Choroid plexus epithelial cell (primary cell): ENCODE results near the gene PTPN23.

Experiments
- DNase-seq: peaks from one replicate; pipeline ENCODE4 v3.0.0-alpha.2; 2010; ENCODE audit warnings: low read depth
- H3K4me3 ChIP-seq: 2 replicates; pipeline ENCODE4 v1.5.1; 2011; ENCODE audit warnings: low read depth, mild to moderate bottlenecking, control low read depth, low read length, moderate library complexity
- CTCF ChIP-seq: conservative IDR thresholded peaks from 2 replicates; pipeline ENCODE4 v1.5.1; 2011; ENCODE audit warnings: low read depth, mild to moderate bottlenecking, control low read depth, inconsistent platforms, low read length, moderate library complexity

The PTPN23 gene

GRCh38 chr3:47407237-47407636 lies 26.4 kb downstream of the PTPN23 start:
- no peak overlapping the region for H3K4me3 ChIP-seq
- no peak for TF ChIP-seq CTCF
- no peak for DNase-seq

GRCh38 chr3:47407896-47408838 lies 27.3 kb downstream of the PTPN23 start:
- no peak overlapping the region for H3K4me3 ChIP-seq
- no peak for TF ChIP-seq CTCF
- no peak for DNase-seq

GRCh38 chr3:47408839-47409229 lies 28.0 kb downstream of the PTPN23 start:
- no peak for DNase-seq

GRCh38 chr3:47409284-47409683 lies 28.5 kb downstream of the PTPN23 start:
- H3K4me3 ChIP-seq: no peak overlapping the region
- DNase-seq: no peak
- TF ChIP-seq CTCF: no peak

More at GRCh38 chr3:47408839-47409229, 28.0 kb downstream of the PTPN23 start:
- H3K4me3 ChIP-seq: no peak overlapping the region
- TF ChIP-seq CTCF: no peak

- DNase-seq: no peak
- no peak for TF ChIP-seq CTCF
- no peak overlapping the region for H3K4me3 ChIP-seq
These were observed 29.0 kb downstream of the PTPN23 start for GRCh38 chr3:47409688-47410416.

- TF ChIP-seq CTCF: no peak
- no peak for DNase-seq
- no peak overlapping the region for H3K4me3 ChIP-seq
These were observed 29.5 kb downstream of the PTPN23 start for GRCh38 chr3:47410417-47410720.
